PC-3 (cell line): Measurements from ENCODE around the gene KDM5B. TPM values are rescaled to one million over a fixed set of nuclear protein-coding genes. Genes with fewer than 3 reads are reported as not detected.

Source experiments
- ATAC-seq: fragments of 200-7000 bp; cut with Tn5 transposase; 2 replicates; pipeline ENCODE4 v1.9.1; 2020; ENCODE audit warnings: mild to moderate bottlenecking, moderate library complexity
- BruUV-seq: library from RNA; stranded (reverse); fragments of 400-500 nt; replicated peaks from 2 replicates; lab custom pipeline; 2021; lab: Mats Ljungman, UMichigan
- CTCF ChIA-PET: fragments of 300-600 bp; sonication (Branson Sonifier 250); formaldehyde crosslinking; loops from one replicate; lab custom pipeline; 2022; ENCODE audit warnings: antibody characterized with exemption; lab: Charles Lee
- POLR2A ChIA-PET: fragments of 300-600 bp; sonication (Branson Sonifier 250); formaldehyde crosslinking; loops from one replicate; lab custom pipeline; 2022; ENCODE audit warnings: antibody characterized with exemption; ENCODE audit not compliant: unreplicated experiment; lab: Charles Lee
- DNase-seq: peaks from one replicate; pipeline ENCODE4 v3.0.0-alpha.2; 2015
- H2AFZ ChIP-seq: fragments of 300-600 bp; sonication (generic); 2 replicates; pipeline ENCODE4 v1.6.0; 2016; ENCODE audit warnings: antibody characterized with exemption, low read length
- H3F3A ChIP-seq: fragments of 300-600 bp; sonication (generic); one replicate; pipeline ENCODE4 v1.6.0; 2017; ENCODE audit warnings: antibody characterized with exemption, low read length, control low read depth, mild to moderate bottlenecking; ENCODE audit not compliant: unreplicated experiment
- H3K27ac ChIP-seq: fragments of 300-600 bp; sonication (generic); 2 replicates; pipeline ENCODE4 v1.5.1; 2016; ENCODE audit warnings: mild to moderate bottlenecking, low read length
- H3K27me3 ChIP-seq: fragments of 300-600 bp; sonication (generic); 2 replicates; pipeline ENCODE4 v1.6.1; 2016; ENCODE audit warnings: low read length, mixed read lengths
- H3K36me3 ChIP-seq: fragments of 300-600 bp; sonication (generic); 2 replicates; pipeline ENCODE4 v1.6.1; 2016; ENCODE audit warnings: low read depth, mixed run types, low read length, mixed read lengths
- H3K4me1 ChIP-seq: fragments of 300-600 bp; sonication (generic); 2 replicates; pipeline ENCODE4 v1.5.1; 2016; ENCODE audit warnings: low read length; ENCODE audit not compliant: insufficient read depth
- H3K4me2 ChIP-seq: fragments of 300-600 bp; sonication (generic); 2 replicates; pipeline ENCODE4 v1.6.0; 2016; ENCODE audit warnings: low read length
- H3K4me3 ChIP-seq: fragments of 300-600 bp; sonication (generic); 2 replicates; pipeline ENCODE4 v1.5.1; 2016; ENCODE audit warnings: mild to moderate bottlenecking, low read length, mixed read lengths
- H3K79me2 ChIP-seq: fragments of 300-600 bp; sonication (generic); 2 replicates; pipeline ENCODE4 v1.6.1; 2017; ENCODE audit warnings: low read length, mixed read lengths
- H3K9ac ChIP-seq: fragments of 300-600 bp; sonication (generic); 2 replicates; pipeline ENCODE4 v1.6.0; 2016; ENCODE audit warnings: mild to moderate bottlenecking, low read length
- H3K9me2 ChIP-seq: fragments of 300-600 bp; sonication (generic); replicated peaks from 2 replicates; pipeline ENCODE4 v1.6.1; 2016; ENCODE audit warnings: mixed run types, low read length, mixed read lengths
- H3K9me3 ChIP-seq: fragments of 300-600 bp; sonication (generic); 2 replicates; pipeline ENCODE4 v1.6.1; 2016; ENCODE audit warnings: low read length, mixed read lengths
- H4K20me1 ChIP-seq: fragments of 300-600 bp; sonication (generic); 2 replicates; pipeline ENCODE4 v1.6.1; 2016; ENCODE audit warnings: low read length, mixed read lengths
- CTCF ChIP-seq: fragments of 300-600 bp; sonication (generic); conservative IDR thresholded peaks from 2 replicates; pipeline ENCODE4 v1.5.1; 2017; ENCODE audit warnings: antibody characterized with exemption, low read depth, mild to moderate bottlenecking, low read length
- EZH2 ChIP-seq: fragments of 300-600 bp; sonication (generic); IDR thresholded peaks from one replicate; pipeline ENCODE4 v1.6.1; 2017; ENCODE audit warnings: antibody characterized with exemption, mild to moderate bottlenecking, low read length; ENCODE audit not compliant: unreplicated experiment
- EZH2phosphoT487 ChIP-seq: fragments of 300-600 bp; sonication (generic); IDR thresholded peaks from 2 replicates; pipeline ENCODE4 v1.6.1; 2018; ENCODE audit warnings: mild to moderate bottlenecking, antibody characterized with exemption, low read length, borderline replicate concordance
- intact Hi-C: fragments of 100-400 bp; cut with micrococcal nuclease; formaldehyde crosslinking; loops from 2 replicates; pipeline ENCODE4 v1.9.0; 2023
- total RNA-seq: library from RNA; depleted of rRNA; stranded (reverse); fragments of >200 nt; gene quantifications from 2 replicates; pipeline ENCODE4 v1.2.3, GENCODE V29; 2014

The KDM5B gene
- total RNA-seq, 1 experiment from 2014 or later, result 41.4 TPM

GRCh38 chr1:202681736-202682420 lies 126.3 kb downstream of the KDM5B start:
- CTCF ChIA-PET, result no interaction called here
- Histone ChIP-seq H3K9ac (no peak overlapping the region), H3K9me2 (no peaks in the 10 kb centered on the region), H3F3A (no peaks in the 10 kb centered on the region), H3K4me3 (no peak overlapping the region), H3K27ac (no peak overlapping the region), H3K4me2 (no peak overlapping the region), H2AFZ (no peak overlapping the region), H3K9me3 (no peaks in the 10 kb centered on the region), H4K20me1 (no peaks in the 10 kb centered on the region), H3K4me1 (no peaks in the 10 kb centered on the region), H3K27me3 (peaks cover 23% of the 10 kb centered on the region; the same call in 1 of the 2 replicates), H3K36me3 (no peaks in the 10 kb centered on the region), H3K79me2 (no peaks in the 10 kb centered on the region)
- intact Hi-C loops, result no loop called here
- DNase-seq (no peak), ATAC-seq (no peak)
- TF ChIP-seq EZH2phosphoT487, result no peak
- TF ChIP-seq CTCF, result no peak
- no peak for TF ChIP-seq EZH2
- POLR2A ChIA-PET, result no interaction called here
- no TSS peak for BruUV-seq

GRCh38 chr1:202680586-202681352 lies 127.5 kb downstream of the KDM5B start:
- Histone ChIP-seq H3K27ac (no peak overlapping the region), H3F3A (no peaks in the 10 kb centered on the region), H2AFZ (no peak overlapping the region), H3K9me2 (no peaks in the 10 kb centered on the region), H3K4me1 (no peaks in the 10 kb centered on the region), H3K27me3 (peaks cover 18% of the 10 kb centered on the region; the same call in 1 of the 2 replicates), H3K9me3 (no peaks in the 10 kb centered on the region), H4K20me1 (no peaks in the 10 kb centered on the region), H3K4me3 (no peak overlapping the region), H3K9ac (no peak overlapping the region), H3K4me2 (no peak overlapping the region), H3K36me3 (no peaks in the 10 kb centered on the region), H3K79me2 (no peaks in the 10 kb centered on the region)
- BruUV-seq, result no TSS peak
- DNase-seq (no peak), ATAC-seq (no peak)
- TF ChIP-seq EZH2phosphoT487 (no peak), EZH2 (no peak)
- ChIA-PET CTCF (no interaction called here), POLR2A (no interaction called here)
- intact Hi-C loops, result no loop called here

GRCh38 chr1:202679406-202680177 lies 128.6 kb downstream of the KDM5B start:
- intact Hi-C loops, result no loop called here
- Histone ChIP-seq H3K9me3 (no peaks in the 10 kb centered on the region), H3K79me2 (no peaks in the 10 kb centered on the region), H3F3A (no peaks in the 10 kb centered on the region), H3K4me3 (no peak overlapping the region), H3K27me3 (peaks cover 12% of the 10 kb centered on the region; the same call in 1 of the 2 replicates), H2AFZ (no peak overlapping the region), H3K36me3 (no peaks in the 10 kb centered on the region), H3K4me2 (no peak overlapping the region), H4K20me1 (no peaks in the 10 kb centered on the region), H3K9me2 (no peaks in the 10 kb centered on the region), H3K27ac (no peak overlapping the region), H3K9ac (no peak overlapping the region), H3K4me1 (no peaks in the 10 kb centered on the region)
- no peak for TF ChIP-seq EZH2phosphoT487
- TF ChIP-seq CTCF, result no peak
- TF ChIP-seq EZH2, result no peak
- DNase-seq (no peak), ATAC-seq (no peak)
- POLR2A ChIA-PET, result no interaction called here
- CTCF ChIA-PET, result interaction anchor here (0.5 kb wide), 1 partner anchor 1463 kb away, joined by 5 read pairs; no protein-coding TSS in a partner anchor
- BruUV-seq, result no TSS peak
